ENCODE data around the gene MVK.

Gene MVK

GRCh38 chr12:109645708-109646107 lies 72.1 kb downstream of the MVK start:
- no peak overlapping the region for H2AFZ ChIP-seq (ENCODE audit: low read depth, low read length, severe bottlenecking)
- TF ChIP-seq, protein P1, sequence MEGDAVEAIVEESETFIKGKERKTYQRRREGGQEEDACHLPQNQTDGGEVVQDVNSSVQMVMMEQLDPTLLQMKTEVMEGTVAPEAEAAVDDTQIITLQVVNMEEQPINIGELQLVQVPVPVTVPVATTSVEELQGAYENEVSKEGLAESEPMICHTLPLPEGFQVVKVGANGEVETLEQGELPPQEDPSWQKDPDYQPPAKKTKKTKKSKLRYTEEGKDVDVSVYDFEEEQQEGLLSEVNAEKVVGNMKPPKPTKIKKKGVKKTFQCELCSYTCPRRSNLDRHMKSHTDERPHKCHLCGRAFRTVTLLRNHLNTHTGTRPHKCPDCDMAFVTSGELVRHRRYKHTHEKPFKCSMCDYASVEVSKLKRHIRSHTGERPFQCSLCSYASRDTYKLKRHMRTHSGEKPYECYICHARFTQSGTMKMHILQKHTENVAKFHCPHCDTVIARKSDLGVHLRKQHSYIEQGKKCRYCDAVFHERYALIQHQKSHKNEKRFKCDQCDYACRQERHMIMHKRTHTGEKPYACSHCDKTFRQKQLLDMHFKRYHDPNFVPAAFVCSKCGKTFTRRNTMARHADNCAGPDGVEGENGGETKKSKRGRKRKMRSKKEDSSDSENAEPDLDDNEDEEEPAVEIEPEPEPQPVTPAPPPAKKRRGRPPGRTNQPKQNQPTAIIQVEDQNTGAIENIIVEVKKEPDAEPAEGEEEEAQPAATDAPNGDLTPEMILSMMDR (IDR thresholded peaks at IDR 0.05; ENCODE audit: insufficient read depth, low read length, poor library complexity, severe bottlenecking): no peak
- no peak for TF ChIP-seq EZH2phosphoT487 (conservative IDR thresholded peaks at IDR 0.05; ENCODE audit: low read length)
- no peak overlapping the region for H3K9ac ChIP-seq (ENCODE audit: low read length)
- no peak overlapping the region for H3K4me3 ChIP-seq (ENCODE audit: insufficient read depth, low read length, poor library complexity, severe bottlenecking)
- no peaks in the 10 kb centered on the region for H3K79me2 ChIP-seq (ENCODE audit: insufficient read depth, low read length)
- no peaks in the 10 kb centered on the region for H3K36me3 ChIP-seq (ENCODE audit: low read length)
- no peaks in the 10 kb centered on the region for H3F3A ChIP-seq (ENCODE audit: insufficient read depth)
- no peaks in the 10 kb centered on the region for H4K20me1 ChIP-seq (ENCODE audit: low read depth, low read length)
- H3K4me2 ChIP-seq (ENCODE audit: low read depth, low read length, poor library complexity, severe bottlenecking): no peak overlapping the region
- no peaks in the 10 kb centered on the region for H3K9me2 ChIP-seq (replicated peaks; ENCODE audit: insufficient read depth, low read length)
- no peak overlapping the region for H3K27ac ChIP-seq (ENCODE audit: low read depth, low read length)
- no peaks in the 10 kb centered on the region for H3K27me3 ChIP-seq (ENCODE audit: low read length)
- no peaks in the 10 kb centered on the region for H3K9me3 ChIP-seq (ENCODE audit: insufficient read depth, low read length)
